T47D (cell line): ENCODE results near the gene THRB.

Experiments used
- DNase-seq, 2 experiments: peaks; one replicate each; pipeline versions ENCODE4 v3.0.0 to v3.0.0-alpha.2; 2011 to 2012; ENCODE audit warnings: low read depth in 1 of 2, low spot score in 1 of 2
- JUND ChIP-seq: IDR thresholded peaks from 2 replicates; pipeline ENCODE4 v1.6.1; 2012; ENCODE audit warnings: low read depth
- in situ Hi-C: cut with HindIII; loops from 2 replicates; pipeline ENCODE4 v1.10.0; 2016; ENCODE audit warnings: low sequenced_read_pairs, low pct_unique_long_range_greater_than_20kb

The THRB gene

DNA sequence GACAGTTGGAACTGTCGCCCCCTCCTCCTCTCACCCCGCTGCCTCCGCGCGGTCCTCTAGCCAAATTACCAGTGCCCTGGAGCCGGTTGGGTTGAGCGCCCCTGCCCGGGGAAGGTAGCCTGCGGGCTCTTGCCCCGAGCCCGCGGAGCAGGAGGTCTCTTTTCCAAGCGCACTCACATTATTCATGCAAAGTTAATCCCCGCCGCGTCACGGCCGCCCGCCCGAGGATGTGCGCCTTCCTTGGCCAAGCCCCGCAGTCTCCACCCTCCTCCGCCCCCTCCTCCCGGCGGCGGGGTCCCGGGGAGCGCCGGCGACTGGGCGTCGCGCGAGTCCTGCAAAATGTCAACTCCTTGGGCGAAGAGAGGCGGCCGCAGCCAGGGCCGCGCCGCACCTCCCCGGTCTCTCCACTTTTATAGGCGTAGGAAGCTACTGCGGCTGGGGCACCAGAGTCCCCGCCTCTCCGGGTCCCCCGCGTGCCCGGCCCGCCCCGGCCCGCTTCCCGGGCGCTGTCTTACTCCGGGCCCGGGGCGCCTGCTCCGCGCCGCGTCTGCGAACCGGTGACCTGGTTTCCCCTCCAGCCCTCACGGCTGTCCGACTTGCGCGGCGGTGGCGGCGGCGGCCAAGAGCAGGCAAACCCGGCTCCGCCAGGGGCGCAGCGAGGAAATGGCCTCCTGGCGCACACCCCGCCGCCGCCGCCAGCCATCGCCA, at the start of gene THRB:
TSS of gene THRB (minus strand) at position 233 of the 708 bp plus-strand sequence.
- no peak for TF ChIP-seq JUND
- peak; percentile 84 for DNase-seq
- in situ Hi-C loops, result no loop called here

DNA sequence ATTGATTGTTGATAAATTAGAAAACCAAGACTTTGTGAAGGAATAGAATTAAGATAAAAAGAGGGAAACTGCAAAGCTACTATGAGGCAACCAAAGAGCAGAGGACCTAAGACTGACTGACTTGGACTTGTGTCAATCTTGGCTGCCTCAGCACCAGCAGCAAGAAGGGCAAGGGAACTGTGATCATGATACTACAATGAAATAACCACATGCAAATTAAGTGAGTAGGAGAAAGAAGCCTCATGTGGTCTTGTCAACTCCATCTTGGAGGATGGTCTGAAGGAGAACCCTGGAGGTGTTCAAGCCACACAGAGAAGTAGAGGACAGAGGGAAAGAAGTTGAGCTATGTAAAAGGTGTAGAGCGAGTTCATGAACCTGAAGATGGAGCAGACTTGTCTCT, 47.3 kb upstream of the THRB start:
- in situ Hi-C loops, result no loop called here
- no peak for DNase-seq
- no peak for TF ChIP-seq JUND

DNA sequence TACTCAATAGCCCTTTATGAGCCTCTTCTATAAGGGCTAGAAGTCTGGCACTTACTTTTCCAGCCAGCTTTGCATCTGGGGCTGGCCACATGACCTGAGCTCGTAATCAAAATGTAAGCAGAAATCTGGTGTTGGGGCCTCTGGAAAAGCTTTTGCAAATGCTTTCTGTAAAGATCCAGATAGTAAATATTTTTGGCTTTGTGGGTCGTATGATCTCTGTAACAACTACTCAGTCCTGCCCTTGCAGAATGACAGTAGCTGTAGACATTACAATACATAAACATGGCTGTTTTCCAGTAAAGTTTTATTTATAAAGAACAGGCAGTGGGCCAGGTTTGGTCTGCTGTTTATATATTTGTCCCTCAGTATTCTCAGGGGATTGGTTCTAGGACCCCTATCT, 46.2 kb upstream of the THRB start:
- no peak for DNase-seq
- in situ Hi-C loops, result no loop called here
- TF ChIP-seq JUND, result no peak

DNA sequence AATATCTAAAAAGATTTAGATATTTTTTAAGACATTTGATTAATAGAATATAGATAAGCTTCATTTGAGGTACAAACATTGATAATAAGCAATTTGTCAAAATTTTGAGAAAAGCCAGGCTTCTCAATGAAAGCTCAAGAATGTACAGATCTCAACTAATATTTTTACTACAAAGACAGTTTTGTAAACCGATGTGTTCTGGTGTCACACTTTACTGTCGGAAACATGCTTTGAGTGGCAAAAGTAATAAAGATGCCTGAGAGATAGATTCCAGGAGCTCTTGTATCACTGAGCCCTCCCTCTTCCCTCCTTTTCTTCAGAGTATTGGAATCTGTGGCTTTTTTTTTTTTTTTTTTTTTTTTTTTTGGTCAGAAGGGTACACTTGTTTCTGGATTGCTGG, 45.0 kb upstream of the THRB start:
- no peak for TF ChIP-seq JUND

DNA sequence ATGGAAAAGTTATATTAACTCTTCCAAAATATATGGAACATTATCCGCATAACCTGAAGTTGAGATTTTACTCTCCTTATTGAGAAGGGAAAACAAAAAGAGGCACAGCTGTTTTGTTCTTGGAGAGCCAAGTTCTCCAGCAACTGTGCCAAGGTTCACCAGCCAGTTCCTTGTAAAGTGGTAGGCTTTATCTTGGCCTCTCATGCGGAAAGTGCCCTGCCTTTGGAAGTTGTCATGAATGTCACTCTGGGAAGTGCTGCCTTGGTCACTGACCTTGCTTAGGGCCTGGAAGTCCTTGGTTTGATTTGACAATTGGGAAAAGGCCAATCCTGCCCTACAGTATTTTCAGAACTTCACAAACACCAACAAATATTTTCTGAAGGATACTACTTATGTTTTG, 44.2 kb upstream of the THRB start:
- in situ Hi-C loops, result no loop called here
- DNase-seq, result no peak
- TF ChIP-seq JUND, result no peak

More for the DNA sequence above, 45.0 kb upstream of the THRB start:
- in situ Hi-C loops, result no loop called here
- no peak for DNase-seq

DNA sequence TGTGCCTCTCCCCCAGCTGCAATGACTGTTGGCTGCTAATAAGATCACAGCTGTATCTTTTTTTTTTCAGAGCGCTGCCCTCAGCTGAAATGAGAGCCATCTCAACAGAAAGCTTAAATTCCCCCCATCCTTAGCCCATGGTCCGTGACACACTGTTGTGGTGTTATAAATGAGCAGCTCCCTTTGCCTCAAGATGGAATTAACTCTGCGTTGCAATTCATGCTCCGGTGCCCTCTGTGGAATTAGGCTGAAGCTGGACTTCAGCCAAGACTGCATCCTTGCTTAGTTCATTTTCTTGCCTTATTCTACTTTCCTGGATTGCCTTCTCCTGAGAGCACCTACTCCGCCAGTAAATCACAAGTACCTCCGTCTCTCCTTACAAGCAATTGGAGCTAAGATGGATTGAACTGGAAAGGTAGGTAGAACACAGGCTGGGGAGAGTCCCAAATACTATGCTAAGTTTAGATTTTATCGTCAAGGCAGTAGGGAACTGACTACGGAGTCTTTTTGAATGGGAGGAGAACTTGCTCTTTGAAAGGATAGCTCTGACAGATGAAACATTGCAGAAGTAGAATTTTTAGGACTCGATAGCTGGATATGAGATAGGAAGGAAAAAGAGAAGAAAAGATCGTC, 39.0 kb upstream of the THRB start:
- no peak for TF ChIP-seq JUND
- DNase-seq, result no peak
- in situ Hi-C loops, result no loop called here

DNA sequence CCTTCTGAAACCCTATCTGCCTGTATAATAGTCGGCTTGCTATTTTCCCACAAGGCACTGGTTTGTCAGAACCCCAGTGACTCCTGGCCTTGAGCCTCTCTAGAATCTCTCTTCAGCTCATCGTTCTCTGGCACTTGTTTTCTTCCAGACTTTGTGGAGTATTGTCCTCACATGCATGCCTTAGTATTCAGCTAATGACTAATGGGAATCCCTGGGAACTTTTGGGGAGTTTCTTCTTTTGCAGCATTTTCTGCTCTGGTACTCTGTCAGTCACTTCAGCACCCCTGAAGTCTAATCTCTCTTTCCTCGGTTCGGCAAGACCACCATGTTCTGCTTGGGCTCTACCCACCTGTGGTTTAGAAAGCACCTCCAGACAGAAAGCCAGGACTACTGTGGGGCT, 35.8 kb upstream of the THRB start:
- in situ Hi-C loops, result no loop called here
- TF ChIP-seq JUND, result no peak
- no peak for DNase-seq

DNA sequence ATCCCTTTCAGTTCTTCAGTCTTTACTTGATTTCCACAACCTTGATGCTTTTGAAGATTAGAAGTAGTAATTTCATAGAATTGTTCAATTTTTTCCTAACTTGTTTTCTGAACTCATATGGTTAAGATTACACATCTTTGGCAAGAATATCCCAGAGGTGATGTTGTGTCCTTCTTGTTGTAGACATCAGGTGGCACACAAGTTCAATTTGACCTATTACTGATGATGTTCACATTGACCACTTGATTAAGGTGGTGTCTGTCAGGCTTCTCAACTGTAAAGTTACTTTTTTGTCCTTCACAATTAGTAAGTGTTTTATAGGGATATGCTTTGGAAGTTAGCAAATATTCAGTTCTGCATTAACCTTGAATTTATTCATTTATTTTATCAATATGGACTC, 34.6 kb upstream of the THRB start:
- no peak for DNase-seq
- TF ChIP-seq JUND, result no peak
- in situ Hi-C loops, result no loop called here

DNA sequence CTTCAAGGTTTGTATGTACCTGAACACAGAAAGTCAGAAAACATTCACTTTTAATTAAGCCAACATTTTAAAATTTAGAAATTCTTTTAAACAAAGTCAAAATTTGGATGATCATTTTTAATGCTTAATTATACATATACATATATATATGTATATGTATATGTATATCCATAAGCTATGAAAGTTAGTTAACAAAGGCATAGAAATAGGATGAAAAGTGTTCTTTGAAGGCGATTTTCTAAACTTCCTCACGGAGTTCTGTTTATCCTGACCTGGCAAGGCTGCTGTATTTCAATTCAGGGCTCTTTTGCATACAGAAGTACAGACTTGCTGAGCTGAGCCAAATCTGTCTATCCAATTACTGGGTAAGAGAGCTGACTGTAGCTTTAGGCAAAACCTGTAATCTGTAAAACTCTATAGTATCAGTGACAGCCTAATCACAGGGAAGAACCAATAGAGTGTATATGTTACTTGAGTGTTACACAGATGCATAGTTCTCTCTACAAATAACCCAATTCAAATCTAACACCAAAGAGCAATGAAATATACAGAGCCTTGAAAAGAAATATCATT, 32.1 kb upstream of the THRB start:
- in situ Hi-C loops, result no loop called here
- no peak for TF ChIP-seq JUND
- DNase-seq, result no peak

DNA sequence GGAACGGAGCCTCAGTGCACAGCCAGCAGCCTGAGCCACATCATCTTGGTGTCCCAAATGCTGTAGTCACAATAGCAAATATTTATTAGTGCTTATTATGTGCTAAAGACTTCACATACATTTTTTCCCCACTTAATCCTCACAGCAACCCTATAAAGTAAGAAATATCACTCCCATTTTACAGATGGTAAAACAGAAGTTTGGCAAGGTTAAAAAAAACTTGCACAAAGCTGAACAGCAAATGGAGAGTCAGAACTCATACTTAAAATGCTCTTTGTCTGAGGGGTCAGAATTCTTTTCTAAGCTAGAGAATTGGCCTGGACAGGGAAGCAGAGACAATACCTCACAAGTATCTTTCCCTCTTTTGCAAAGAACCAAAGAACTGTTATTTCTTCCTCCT, 30.9 kb upstream of the THRB start:
- DNase-seq, result no peak
- in situ Hi-C loops, result no loop called here
- no peak for TF ChIP-seq JUND

DNA sequence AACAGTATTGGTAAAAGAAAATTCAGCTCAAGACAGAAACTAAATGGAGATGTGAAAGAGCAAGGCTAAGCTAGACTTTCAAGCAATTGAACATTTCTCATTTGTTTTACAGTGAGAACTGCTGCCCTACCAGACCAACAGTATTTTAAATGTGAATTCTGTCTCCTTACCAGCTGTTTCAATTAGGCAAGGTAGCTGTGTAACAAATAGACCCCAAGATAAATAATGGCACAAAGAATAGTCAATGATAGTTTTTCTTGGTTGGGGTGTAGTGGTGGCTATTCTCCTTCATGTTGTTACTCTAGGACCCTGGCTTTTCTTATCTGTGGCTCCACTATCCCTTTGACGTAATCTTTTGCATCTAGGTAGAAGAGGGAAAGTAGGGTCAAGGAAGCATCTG, 30.4 kb upstream of the THRB start:
- no peak for TF ChIP-seq JUND
- in situ Hi-C loops, result no loop called here
- no peak for DNase-seq

DNA sequence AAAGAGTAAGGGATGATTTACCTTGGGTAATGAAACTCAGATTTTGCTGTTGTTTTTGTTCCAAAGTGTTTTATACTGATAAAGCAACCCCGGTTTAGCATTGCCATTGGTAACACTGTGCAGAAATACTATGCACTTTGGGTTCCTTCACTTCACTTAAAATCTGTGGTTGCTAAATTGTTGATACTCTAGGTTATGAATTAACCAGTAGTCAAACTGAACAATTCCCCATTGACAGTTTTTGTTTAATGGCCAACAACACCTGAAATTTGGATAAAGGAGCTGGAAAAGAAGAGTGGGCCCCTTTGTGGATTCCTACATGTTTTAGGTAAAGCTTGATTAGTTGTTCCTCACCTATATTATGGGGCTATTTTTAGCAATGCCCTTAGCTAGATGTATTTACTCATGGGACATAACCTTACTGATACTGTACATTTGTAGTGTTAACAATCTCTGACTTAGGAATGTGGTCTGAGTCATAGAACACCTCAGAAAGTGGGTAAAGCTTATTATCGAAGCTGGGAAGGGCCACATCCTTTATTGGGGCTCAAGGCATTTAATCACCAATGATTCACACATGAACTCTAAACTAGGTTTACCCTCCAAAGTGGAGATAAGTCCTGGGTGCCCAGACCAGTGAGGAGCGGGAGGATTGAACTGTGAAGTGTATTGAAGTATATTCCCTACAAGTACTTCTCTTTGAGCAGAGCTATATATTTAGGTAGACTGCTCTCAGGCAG, 29.5 kb upstream of the THRB start:
- TF ChIP-seq JUND, result no peak
- in situ Hi-C loops, result no loop called here
- DNase-seq, result no peak

DNA sequence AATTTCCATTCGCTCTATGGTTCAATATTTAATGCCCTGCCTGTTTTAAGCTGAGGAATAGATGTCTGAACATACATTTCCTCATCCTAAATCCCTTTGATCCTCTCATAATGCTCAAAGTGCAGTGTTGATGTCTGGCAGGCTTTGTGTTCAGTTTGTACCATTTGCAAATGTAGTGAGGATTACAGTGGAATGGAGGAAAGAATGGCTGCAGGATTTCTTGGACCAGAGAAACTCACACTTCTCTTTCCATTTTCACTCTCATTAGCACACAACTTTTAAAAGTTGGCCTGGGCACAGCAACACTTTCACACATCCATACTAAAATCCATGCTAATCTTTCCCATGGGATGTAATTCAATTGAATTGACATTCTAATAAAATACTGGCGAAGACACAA, 28.6 kb upstream of the THRB start:
- TF ChIP-seq JUND, result no peak
- no peak for DNase-seq
- in situ Hi-C loops, result no loop called here
